ENCODE data around the gene PARK7.
"Not testable (repeated sequence)": the region's sequence is repeated elsewhere in the genome, so short reads cannot be mapped to it uniquely, and the experiment has no call there.

Gene PARK7

DNA sequence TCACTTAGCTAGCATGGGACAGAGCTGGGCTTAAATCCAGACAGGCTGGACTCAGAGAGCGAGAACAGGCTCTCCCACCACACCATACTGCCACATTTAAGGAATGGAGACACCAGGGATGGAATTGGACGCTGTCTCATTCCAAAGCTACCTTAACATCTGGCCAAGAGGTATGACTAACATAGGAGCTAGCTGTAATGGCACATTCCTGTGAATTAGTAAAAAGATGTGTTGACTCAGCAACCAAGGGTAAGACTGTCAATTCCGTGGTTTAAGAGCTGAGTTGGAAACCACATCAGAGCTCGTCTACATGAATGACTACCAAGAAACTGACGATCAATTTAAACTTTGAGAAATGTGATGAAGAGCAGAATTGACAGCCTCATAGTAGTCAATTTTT lies 12.6 kb upstream of the PARK7 start:
- DNase-seq, result no peak

DNA sequence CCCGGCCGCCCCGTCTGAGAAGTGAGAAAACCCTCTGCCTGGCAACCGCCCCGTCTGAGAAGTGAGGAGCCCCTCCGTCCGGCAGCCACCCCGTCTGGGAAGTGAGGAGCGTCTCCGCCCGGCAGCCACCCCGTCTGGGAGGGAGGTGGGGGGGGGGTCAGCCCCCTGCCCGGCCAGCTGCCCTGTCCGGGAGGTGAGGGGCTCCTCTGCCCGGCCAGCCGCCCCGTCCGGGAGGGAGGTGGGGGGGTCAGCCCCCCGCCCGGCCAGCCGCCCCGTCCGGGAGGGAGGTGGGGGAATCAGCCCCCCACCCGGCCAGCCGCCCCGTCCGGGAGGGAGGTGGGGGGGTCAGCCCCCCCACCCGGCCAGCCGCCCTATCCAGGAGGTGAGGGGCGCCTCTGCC lies 8.7 kb upstream of the PARK7 start:
- DNase-seq, result not testable (repeated sequence)

DNA sequence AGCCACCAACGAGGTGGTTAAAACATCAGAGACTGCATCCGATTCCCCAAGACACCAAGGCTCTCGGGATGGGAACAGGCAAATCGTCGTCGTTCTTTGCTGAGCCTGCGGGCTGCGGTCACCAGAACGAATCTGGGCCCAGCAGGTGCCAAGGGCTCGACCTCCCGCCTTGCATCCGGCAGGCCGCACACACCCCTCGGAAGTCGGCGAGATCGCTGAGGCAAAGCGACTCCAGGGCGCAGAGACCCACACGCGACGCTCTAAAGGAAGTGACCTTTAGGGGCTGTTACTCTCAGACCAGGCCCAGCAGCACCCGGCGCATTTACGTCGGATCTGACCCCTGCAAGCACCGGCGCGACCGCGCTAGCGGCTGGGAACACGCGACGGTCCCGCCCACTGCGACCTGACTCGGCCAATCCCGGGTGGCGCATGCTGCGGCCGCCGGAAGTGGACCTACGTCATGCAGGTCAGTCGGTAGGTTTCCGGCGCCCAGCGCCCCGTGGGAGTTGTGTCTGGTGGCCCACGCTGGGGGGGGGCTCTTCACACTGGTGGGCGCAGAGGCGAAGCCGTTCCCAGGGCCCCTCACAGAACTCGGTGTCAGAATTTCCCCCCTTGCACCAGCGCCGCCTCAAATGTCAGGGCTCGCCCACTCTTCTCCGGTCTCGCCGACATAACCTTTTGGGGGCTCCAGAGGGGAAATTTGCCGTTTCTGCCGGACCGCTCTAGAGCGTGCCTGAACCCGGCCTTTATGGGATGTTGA lies 7.5 kb upstream of the PARK7 start:
- DNase-seq, result peak; percentile 85

DNA sequence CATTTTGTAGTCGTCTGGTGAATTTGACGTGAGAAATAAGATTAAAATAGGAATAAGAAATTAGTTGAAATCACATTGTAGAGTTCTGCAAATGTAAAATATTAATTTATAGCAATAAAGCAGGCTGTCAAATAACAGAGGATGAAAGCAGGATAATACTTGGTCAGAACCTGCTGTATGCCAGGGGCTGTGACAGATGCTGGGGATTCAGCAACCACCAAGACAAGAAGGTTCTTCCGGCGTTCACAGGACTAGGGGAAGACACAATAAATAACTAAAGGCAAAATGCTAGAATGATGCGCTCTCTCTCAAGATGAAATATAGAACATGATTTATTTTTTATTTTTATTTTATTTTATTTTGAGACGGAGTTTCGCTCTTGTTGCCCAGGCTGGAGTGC lies 6.8 kb upstream of the PARK7 start:
- no peak for DNase-seq

DNA sequence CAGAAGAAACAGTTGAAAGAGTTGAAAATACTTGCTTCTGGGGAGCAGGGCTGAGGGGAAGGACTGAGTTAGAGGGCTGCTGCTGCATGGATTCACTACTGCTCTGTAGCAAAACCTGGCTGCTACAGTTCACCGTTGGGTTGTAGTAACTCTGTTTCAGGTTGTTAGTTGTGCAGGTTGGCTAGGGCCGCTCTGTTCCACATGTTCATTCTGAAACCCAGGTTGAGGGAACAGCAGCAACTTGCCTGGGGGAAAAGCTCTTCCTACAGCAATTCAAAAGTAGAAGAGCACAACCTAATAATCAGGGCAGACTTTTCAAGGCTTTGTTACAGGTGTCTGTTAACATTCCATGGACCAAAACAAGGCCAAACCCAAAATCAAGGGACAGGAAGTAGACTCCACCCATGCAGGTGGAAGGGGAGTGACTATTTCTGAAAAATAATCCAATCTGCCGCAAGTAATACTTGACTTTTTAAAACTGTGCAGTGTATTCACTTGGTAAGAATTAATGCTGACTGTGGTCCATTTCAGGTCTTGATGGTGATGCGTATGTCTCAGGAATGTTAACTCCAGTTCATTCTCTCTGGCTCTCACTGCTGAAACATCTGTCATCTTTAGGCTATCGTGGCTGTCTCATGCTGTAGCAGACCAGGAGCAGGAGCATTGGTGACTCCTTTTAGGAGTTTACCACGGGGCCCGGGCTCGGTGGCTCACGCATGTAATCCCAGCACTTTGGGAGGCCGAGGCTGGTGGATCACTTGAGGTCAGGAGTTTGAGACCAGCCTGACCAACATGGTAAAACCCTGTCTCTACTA lies 5.1 kb upstream of the PARK7 start:
- DNase-seq, result no peak

DNA sequence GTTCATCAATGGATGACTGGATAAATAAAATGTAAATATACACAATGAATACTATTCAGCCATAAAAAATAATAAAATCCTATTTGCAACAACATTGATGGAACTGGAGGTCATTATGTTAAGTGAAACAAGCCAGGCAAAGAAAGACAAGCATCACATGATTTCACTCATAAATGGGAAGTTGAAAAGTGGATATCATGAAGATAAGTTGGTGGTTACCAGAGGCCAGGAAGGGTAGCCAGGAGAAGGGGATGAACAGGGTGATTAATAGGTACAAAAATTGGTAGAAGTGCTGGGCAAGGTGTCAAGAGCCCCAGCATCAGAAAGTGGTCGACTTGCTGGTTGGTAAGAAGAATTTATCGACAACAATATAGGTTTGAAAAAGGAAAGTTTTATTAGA lies 1.3 kb upstream of the PARK7 start:
- DNase-seq, result no peak

DNA sequence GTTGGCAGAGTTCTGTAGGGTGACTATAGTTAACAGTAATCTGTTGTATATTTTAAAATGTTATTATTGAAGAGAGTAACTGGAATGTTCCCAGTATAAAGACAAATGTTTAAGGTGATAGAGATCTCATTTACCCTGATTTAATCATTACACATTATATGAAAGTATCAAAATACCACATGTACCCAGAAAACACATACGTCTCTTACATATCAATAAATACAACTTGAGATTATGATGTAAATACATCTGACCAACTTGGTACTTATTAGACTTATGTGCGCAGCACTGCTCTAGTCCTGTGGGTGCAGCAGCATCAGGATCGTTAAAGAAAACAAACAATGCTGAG lies 670 bp upstream of the PARK7 start:
- DNase-seq, result no peak

DNA sequence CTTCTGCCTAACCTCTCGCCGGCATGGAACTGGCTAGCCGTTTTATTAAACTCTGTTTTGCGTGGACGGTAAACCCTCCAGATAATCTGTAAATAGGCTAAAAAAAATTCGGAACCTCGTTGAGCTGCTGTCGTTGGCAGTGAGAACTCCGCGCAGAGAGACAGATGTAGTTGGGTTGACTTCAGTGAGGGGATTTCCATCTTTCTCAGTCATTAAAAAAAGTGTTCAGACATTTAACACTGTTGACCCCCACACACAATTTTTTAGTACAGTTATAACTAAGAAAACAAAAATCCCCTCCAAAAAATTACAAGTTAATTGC lies 464 bp downstream of the PARK7 start:
- no peak for DNase-seq

DNA sequence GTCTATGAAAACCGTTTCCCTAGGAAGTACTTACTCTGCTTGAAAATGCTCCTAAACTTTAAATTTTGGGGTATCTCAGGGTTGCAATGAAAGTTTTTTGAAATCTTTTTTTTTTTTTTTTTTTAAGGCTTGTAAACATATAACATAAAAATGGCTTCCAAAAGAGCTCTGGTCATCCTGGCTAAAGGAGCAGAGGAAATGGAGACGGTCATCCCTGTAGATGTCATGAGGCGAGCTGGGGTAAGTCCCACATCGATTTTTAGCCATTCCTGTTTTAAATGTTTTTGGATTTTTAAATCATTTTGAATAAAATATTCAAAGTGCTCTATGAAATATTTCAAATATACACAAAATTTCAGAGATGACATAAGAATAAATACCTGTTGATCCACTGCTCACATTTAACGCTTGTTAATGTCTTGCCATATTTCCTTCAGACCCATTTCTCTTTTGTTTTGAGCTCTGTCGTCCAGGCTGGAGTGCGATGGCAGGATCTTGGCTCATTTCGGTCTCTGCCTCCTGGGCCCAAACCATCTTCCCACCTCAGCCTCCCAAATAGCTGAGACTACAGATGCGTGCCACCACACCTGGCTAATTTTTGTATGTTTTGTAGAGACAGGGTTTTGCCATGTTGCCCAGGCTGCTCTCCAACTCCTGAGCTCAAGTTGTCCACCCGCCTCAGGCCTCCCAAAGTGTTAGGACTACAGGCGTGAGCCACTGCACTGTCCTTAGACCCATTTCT lies 1.3 kb downstream of the PARK7 start:
- DNase-seq, result no peak

DNA sequence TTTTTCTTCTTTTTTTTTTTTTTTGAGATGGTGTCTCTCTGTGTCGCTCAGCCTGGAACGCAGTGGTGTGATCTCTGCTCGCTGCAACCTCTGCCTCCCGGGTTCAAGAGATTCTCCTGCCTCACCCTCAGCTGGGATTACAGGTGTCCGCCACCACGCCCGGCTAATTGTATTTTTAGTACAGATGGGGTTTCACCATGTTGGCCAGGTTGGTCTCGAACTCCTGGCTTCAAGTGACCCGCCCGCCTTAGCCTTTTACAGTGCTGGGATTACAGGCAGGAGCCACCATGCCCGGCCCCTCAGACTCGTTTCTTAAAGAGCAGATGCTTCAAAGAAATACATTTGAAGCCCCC lies 1.8 kb downstream of the PARK7 start:
- DNase-seq, result not testable (repeated sequence)

DNA sequence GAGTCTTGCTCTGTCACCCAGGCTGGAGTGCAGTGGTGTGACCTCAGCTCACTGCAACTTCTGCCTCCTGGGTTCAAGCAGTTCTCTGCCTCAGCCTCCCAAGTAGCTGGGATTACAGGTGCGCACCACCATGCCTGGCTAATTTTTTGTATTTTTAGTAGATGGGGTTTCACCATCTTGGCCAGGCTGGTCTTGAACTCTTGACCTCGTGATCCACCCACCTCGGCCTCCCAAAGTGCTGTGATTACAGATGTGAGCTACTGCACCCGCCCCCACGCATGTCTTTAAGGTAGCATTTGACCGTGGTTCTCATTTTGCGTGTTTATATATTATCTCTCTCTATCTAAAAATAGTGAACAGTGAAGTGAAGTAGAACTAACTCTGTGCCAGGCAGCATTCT lies 2.3 kb downstream of the PARK7 start:
- DNase-seq, result not testable (repeated sequence)

DNA sequence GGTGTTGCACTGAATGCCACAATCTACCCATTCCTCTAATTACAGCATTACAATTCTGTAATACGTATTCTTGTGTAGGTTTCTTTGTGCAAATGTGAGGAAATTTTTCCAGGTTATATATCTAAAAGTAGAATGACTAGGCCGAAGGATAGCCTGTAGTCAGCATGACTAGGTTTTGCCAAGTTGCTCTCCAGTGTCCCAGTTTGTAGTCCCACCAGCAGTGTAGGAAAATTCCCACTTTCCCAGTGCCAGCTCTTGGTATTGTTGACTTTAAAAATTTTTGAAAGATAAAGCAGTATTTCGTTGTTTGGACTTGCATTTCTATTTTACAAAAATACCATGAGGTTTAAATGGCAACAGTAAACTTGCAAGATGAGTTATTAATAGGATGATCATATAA lies 3.0 kb downstream of the PARK7 start:
- no peak for DNase-seq

DNA sequence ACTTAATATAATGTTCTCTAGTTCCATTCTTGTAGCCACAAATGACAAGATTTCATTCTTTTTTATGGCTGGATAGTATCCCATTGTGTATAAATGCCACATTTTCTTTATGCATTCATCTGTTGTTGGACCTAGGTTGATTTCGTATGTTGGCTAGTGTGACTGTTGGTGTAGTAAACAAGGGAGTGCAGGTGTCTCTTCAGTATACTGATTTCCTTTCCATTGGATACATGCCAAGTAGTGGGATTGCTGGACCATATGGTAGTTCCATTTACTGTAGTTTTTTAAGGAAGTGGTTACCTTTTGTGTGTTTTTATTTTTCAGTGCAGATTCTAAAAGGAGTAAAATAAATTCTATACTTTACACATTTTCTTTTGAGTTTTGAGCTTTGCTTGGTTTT lies 5.7 kb downstream of the PARK7 start:
- DNase-seq, result no peak

DNA sequence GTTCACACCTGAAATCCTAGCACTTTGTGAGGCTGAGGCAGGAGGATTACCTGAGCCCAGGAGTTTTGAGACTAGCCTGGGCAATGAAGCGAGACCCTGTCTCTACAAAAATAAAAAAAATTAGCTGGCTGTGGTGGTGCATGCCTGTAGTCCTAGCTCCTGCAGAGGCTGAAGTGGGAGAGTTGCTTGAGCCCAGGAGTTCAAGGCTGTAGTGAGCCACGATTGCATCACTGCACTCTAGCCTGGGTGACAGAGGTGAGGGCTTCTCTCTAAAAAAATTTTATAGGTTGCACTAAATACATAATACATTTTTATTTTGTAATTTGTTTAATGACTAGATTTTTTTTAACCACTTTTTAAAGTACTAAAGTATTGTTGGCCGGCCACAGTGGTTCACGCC lies 6.1 kb downstream of the PARK7 start:
- DNase-seq, result no peak

DNA sequence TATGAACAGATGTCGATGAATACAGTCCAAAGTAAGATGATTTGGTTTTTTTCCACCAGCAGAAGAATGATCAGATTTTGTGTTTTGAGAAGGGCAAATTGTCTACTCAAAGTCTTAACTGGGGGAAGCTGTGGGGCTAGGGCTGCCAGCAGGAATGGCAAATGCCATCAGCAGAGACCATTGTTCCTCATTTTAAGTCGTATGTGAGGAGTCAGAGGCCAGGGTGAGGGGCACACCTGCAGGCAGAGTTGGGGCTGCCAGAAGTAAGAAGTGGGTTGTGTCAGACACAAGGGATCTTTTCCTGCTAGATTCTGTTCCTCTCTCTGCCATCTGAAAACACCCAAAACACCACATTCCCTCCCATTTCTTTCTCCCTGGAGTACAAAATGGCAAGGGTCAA lies 8.7 kb downstream of the PARK7 start:
- DNase-seq, result no peak

DNA sequence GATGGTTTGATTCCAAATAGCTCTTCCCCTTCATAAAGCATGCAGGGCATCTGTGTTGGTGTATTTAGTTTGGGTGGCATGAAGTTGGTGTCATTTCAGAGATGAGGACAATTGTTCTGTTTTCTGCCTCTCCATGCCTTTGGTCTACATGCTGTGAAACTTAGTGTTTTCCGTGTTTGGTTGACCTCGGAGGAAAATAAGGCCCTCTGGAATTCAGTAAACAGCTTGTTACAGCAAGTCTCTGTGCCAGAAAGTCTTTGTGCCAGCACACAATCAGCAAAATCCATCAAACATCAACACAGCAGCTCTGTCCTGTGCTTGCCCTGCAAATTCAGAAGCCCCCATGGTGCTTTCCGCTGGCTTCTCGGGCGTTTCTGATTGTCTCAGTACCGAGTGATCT lies 9.5 kb downstream of the PARK7 start:
- no peak for DNase-seq

DNA sequence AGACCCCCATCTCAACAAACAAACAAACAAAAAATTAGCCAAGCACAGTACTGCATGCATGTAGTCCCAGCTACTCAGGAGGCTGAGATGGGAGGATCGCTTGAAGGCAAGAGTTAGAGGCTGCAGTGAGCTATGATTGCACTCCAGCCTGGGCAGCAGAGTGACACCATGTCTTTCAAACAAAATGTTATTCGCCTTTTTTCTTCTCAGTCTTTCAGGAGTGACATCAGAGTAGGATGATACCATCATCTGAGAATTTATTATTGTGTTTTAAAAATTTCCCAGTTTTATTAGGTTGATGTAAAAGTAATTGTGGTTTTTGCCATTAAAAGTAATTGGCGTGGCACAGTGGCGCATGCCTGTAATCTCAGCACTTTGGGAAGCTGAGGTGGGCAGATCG lies 10.8 kb downstream of the PARK7 start:
- no peak for DNase-seq

DNA sequence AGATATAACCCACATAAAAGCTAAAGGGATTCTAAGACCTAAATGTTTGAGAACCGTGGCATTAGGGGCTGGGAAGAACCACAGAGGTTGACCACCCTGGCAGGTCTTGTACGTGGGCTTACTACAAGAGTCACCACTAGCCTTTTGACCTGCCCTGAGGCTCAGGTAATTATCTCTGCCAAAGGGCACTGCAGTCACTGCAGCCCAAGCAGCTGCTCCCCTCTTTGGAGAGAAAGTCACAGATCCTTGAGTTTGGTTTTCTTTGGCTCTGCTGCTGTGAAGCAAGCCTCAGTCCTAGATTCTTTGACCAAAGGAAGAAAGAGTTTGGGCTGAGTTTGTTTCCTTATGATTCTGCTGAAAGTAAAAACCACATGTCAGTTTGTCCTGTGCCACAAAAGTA lies 11.6 kb downstream of the PARK7 start:
- DNase-seq, result no peak

DNA sequence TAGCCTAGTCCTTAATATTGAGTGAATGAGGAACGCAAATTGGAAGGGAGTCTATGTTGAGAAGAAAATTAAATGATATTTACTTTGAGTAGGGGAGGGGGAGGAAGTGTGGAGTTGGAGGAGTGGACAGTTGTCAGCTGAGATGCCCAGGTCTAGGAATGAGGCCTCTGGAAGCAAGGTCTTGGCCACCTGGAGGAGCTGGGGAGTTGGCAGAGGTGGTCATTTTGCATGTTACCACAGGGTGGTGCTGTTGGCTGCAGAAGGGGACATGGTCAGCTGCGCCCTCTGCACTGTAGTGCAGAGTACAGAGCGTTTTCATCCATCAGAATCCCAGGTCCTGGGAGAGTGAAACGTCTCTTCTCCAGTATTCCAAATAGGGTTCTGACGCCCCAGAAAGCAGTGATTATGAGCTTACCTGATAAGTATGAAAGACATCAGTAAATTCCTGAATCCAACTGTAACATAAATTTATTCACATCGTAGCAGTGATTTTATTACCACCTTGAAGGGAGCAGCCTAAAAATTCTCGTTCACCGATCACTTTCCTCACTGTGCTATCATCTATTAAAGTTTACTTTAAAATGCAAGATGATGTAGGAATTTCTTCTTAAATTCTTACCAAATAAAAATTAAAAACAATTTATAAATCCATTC lies 13.8 kb downstream of the PARK7 start:
- peak; percentile 11 for DNase-seq

DNA sequence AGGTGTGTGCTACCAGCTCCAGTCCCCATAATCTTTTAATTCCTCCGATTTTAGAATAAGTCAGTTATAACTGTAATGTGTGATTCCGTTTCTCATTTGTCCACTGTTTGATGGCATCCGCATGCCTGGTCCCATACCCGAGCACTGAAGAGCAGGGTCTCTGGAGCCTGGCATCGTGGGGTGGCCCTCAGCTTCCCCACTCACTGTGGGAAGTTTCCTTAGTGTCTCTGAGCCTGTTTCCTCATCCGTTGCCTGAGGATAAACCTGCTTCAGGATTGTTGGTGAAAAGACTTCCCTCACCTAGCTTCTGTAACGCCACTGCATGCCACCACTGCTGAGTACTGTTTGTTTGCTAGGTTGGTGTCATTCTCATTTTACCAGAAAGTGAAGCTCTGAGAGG lies 19.5 kb downstream of the PARK7 start:
- DNase-seq, result no peak

DNA sequence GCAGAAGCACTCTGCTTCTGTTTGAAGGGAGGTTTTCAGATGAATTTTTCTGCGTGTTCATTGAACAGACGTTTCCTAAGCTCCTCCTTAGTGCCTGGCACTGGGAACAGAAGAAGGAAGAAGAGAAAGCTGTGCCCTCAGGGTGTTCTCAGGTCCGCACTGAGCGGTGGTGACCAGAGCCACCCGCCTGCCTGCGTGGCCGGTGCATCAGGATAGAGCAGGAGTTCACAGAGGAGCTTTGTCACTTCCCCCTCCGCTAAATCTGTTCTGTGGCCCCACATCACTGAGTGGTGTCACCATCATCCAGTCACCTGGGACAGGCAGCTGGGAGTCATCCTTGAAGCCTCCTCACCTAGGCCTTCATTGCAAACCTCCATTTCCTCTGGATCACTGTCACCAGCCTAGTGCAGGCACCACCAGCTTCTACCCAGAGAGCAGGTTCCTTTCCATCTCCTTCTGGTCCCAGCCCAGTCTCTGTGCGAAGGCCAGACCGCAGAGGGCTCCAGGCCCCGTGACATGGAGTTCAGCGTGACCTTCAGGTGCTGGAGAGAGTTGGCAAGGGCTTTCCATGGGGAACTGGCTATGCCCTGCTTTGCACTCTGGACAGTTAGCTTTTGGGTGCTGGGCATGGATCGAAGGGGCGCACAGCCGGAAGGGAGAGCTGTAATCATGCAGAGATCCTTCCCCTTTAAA lies 21.7 kb downstream of the PARK7 start:
- DNase-seq, result no peak

DNA sequence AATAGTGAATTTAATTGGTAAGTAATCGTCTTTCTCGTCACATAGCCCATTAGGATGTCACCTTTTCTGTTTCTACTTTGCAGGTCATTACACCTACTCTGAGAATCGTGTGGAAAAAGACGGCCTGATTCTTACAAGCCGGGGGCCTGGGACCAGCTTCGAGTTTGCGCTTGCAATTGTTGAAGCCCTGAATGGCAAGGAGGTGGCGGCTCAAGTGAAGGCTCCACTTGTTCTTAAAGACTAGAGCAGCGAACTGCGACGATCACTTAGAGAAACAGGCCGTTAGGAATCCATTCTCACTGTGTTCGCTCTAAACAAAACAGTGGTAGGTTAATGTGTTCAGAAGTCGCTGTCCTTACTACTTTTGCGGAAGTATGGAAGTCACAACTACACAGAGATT lies 23.3 kb downstream of the PARK7 start:
- DNase-seq, result no peak

Data from NCI-H446 treated with DMSO at 0.1 percent for 48 hours (cell line).